SHP77 (cell line): ENCODE measurements around the gene TYSND1.
"Not testable (repeated sequence)": the region's sequence is repeated elsewhere in the genome, so short reads cannot be mapped to it uniquely, and the experiment has no call there.

ENCODE experiments used
- DNase-seq, 2 experiments: peaks; one replicate each; lab custom pipeline; 2025; lab: John Stamatoyannopoulos, UW

Gene TYSND1

GRCh38 chr10:70132098-70133029, 14.1 kb downstream of the TYSND1 start, which contains the start of gene AIFM2:
TSS of gene AIFM2 (minus strand) at chr10:70132825. CDS start at chr10:70124084, 8,741 bp downstream.
- DNase-seq, result peak; percentile 14 to 49

DNA sequence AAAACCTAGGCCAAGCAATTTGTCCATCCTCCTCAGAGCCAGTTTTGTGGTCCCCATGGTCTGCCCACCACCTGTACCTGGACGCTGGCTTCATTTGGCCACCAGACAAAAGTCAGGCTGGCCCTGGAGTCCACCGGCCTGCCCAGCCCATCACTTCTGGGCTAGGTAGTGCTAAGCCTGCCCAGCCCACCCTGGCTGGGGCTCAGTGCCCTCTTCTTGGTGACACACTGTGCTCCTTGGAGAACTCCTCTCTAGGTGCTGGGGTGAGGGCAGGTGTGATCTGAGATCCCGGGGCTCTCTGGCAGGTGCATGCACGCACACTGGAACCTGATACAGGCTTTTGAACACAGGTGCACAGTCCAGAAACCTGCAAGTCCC, 15.0 kb downstream of the TYSND1 start:
- DNase-seq, result no peak

- no peak for DNase-seq
Measured at GRCh38 chr10:70130878-70131559, 15.5 kb downstream of the TYSND1 start.

DNA sequence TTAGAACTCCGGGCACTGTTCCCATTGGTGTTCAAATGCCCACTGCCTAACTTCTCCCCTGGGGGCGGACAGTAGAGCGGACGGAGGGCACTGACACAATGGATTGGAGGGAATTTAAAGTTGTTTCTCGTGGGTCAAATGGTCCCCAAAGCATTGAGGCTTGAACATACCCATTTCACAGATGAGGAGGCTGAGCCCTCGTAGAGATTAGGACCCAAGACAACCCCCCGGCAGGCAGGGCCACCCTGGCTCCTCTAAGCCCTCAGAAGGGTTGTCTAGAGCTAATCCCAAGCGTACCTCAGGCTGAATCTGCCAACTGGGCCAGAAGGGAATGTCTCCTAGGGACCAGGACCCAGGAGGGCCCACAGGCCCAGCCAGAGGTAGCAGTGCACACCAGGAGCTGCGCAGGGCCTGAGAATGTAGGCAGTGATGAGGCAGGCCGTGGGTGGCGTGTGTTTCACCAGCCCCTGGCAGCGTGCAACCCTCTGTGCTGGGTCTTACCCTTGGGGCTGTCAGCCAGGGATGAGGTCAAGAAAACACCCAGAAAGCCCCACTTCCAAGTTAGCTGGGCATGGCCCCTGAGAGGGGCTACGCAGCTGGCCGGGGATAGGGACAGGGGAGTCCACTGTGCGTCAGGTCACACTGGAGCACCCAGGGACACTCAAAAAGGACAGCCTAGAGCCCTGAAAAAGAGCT, 19.7 kb downstream of the TYSND1 start:
- DNase-seq, result no peak

- no peak for DNase-seq
Measured at GRCh38 chr10:70125918-70126552, 20.5 kb downstream of the TYSND1 start.

DNA sequence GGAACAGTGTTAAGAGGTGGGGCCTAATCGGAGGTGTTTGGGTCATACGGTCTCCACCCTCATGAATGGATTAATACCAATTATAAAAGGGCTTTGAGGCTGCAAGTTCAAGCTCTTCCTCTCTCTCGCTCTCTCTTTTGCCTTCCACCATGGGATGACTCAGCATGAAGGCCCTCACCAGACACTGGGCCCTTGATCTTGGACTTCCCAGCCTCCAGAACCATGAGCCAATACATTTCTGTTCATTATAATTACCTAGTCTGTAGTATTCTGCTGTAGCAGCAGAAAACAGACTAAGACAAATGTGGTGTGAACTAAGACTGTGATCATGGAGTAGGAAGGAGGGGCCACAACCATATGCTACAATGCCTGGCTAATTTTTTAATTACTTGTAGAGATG, 21.6 kb downstream of the TYSND1 start:
- DNase-seq, result no peak

DNA sequence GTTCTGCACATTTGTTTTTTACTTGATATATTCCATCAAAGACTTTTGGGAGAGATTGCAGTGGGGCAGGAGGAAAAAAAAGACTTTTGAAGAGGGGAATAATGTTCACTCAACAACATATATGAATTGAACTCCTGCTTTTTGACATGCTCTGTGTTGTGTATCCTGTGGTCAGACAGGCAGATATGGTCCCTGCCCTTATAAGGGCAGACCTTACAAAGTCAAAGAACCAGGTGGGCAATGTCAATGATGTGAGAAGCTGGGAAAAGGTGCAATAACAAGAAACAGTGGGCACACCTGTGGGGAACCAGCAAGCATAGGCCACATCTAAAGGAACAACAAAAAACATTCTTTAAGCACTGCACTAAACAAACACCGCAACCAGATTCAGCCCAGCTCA, 22.1 kb downstream of the TYSND1 start:
- no peak for DNase-seq

- DNase-seq, result no peak
Measured at GRCh38 chr10:70123817-70124216, 22.7 kb downstream of the TYSND1 start.

GRCh38 chr10:70123166-70123565, 23.3 kb downstream of the TYSND1 start:
- DNase-seq, result not testable (repeated sequence)

- DNase-seq, result no peak
Measured at GRCh38 chr10:70122742-70123141, 23.8 kb downstream of the TYSND1 start.

DNA sequence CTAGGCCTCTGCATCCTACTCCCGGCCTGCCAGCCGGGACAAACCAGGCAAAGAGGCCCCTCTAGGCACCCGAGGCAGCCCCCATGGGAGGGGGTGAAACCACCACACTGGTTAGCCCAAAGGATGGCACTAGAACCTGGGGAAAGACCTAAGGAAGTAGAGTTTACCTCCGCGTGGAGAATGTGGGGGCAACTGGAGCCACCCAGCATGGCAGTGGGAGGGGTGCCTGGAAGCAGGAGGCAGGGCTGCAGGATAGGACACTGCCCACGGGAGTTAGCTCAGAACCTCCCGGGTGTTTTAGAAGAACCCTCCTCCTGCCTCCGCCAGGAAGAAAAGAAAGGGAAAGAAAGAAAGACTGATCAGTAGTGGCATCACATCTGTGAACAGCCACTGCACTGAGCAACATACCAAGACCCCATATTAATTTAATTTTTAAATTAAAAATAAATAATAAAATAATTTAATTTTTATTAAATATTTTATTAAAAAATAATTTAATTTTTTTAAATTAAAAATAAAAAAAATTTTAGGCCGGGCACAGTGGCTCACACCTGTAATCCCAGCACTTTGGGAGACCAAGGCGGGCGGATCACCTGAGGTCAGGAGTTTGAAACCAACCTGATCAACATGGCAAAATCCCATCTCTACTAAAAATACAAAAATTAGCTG, 25.1 kb downstream of the TYSND1 start:
- no peak for DNase-seq

- DNase-seq, result no peak
Measured at GRCh38 chr10:70120417-70120816, 26.1 kb downstream of the TYSND1 start.

DNA sequence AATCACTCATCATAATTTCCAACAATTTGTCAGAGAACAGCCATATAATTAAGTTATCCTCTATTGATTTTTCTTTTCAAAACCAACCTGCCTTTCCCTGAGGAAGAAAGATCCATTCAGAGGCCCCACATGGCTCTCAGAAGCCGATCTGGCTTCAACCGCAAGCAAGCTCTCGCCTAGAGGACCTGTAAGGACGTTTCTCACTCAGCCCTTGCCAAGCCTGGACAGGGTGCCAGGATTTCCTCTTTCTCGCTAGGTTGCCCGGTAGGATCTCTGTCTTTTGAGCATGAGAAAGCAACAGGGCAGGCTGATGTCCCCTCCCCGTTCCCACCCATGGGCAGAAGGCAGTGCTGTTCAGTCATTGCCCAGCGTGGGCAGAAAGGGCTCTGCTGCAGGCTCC, 26.9 kb downstream of the TYSND1 start:
- no peak for DNase-seq

GRCh38 chr10:70119197-70119596, 27.3 kb downstream of the TYSND1 start:
- no peak for DNase-seq

DNA sequence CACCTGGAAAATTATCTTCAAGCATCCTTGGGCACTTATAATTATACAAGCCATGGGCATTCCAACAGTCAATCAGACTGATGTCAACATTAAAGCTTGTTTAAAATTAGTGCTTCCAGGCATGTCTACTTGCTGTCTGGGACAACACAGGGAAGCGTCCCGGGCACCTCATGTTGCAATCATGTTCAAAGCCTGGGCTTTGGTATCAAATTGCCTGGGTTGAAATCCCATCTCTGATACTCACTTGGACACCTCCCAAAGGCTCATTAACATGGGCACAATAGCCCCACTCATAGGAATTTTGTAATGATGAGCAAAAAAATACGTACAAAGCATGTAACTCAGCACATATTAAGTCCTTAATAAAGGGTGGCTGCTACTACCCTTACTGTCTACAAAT, 28.3 kb downstream of the TYSND1 start:
- no peak for DNase-seq

DNA sequence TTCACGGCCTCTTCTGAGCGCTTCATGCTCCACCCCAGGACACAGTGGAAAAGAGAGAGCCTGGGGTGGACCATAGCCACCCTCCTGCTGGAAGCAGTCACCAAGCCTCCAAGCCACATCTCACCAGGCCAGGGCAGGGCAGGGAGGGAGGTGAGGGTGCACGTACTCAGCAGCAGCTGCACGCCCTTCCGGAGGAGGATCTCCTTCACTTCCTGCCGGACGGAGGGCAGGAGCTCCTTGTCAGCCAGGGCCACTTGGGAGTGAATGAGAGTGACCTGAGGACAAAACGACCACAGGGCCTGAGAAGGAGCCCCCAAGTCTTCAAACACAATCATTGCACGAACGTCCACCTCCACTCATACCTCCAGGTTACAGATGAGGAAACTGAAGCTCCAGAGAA, 28.9 kb downstream of the TYSND1 start:
- no peak for DNase-seq

GRCh38 chr10:70115948-70116682, 30.4 kb downstream of the TYSND1 start:
- DNase-seq, result no peak

DNA sequence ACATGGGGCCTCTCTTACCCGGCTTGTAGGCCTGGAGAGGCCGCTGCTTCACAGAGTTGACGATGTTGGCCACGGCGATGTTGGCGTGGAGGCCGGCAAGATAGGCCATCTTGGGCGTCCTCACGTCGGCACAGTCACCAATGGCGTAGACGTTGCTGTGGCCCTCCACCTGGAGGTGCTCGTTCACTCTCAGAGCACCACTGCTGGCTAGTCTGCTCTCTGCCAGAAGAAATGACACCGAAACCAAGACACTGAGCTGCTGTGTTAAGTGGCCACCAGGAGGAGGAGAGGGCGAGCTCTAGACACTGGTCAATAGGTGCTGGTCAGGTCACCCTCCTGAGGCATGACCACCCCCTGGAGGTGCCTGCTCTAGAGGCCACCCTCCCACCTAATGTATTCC, 31.6 kb downstream of the TYSND1 start:
- DNase-seq, result no peak

- no peak for DNase-seq
Measured at GRCh38 chr10:70112071-70112470, 34.4 kb downstream of the TYSND1 start.

DNA sequence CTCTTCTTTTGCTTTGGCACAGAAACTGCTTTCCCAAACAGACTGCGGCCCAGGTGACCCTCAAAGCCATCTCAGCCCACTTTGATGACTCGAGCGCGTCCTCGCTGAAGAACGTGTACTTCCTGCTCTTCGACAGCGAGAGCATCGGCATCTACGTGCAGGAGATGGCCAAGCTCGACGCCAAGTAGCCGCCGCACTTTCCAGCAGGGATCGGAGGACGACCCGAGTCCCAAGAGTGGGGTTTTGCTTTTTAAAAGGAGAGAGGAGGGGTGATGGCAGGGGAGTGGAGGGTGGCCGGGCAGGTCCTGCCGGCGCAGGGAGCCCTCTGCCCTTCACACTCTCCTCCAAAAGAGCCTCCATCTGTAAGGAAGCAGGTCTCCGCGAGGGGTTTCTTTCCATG, 35.0 kb downstream of the TYSND1 start:
- DNase-seq, result no peak
